A204.1 (cell line): ENCODE results near the gene NEMP1.
"Not testable (repeated sequence)": the region's sequence is repeated elsewhere in the genome, so short reads cannot be mapped to it uniquely, and the experiment has no call there.

ENCODE experiments used
- FAIRE-seq: peaks from 2 replicates; lab custom pipeline; 2012; peaks lifted over from hg19 to GRCh38; lab: Jason Lieb, UNC

Gene NEMP1

GRCh38 chr12:57057067-57057751 is 21.4 kb downstream of the NEMP1 start:
- no peak for FAIRE-seq

DNA sequence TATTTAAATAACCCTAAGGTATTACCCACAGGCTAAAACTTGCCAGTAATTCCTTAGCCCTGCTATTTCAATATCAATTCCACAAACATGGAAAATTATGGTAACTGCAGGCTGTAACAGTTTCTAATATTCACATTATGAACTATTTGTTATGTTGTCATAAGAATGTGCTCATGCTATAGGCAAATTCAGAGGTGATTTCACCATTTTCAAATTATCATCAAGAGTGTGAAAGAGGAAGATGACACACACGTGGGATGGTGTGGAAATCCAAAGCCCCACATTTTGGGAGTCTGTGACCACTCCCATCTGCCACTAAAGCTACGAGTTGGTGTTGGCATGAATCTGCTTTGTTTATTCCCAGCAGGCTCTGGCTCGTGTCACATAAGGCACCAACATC is 22.8 kb downstream of the NEMP1 start:
- FAIRE-seq: no peak

DNA sequence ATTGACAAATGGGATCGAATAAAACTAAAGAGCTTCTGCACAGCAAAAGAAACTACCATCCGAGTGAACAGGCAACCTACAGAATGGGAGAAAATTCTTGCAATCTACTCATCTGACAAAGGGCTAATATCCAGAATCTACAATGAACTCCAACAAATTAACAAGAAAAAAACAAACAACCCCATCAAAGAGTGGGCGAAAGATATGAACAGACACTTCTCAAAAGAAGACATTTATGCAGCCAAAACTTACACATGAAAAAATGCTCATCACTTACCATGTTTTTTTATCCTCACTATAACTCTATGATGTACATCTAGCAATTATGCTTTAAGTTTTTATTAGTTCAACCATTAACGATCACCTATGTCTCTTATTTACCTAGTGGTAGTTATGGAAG is 24.7 kb downstream of the NEMP1 start:
- not testable (repeated sequence) for FAIRE-seq

GRCh38 chr12:57053146-57053545 is 25.4 kb downstream of the NEMP1 start:
- not testable (repeated sequence) for FAIRE-seq

GRCh38 chr12:57051011-57051410 is 27.6 kb downstream of the NEMP1 start:
- no peak for FAIRE-seq

DNA sequence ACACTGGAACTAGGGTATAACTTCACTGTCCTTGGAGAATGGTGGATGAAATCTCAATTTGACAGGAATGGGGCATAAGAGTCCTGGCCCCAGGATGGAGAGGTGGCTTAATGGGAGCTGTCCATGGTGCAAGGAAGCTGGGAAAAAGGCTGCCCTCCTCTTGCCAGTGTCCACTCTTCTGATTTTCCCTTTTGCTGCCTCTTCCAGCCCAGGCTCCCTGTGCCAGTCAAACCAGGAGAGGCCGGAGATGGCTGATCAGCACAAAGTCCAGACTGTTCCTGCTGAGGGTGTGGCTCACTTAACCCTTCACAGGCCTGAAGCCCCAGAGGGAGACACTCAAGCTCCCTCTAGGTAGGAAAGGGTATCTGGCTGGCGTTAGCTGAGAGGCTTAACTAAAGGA is 28.7 kb downstream of the NEMP1 start, which contains the start of gene MYO1A:
MYO1A (minus strand) TSS at position 240 of the 400 bp plus-strand sequence. CDS start 1,806 bp downstream, outside the sequence.
- no peak for FAIRE-seq

- FAIRE-seq: no peak
Observed at GRCh38 chr12:57049119-57049446, 29.5 kb downstream of the NEMP1 start.

DNA sequence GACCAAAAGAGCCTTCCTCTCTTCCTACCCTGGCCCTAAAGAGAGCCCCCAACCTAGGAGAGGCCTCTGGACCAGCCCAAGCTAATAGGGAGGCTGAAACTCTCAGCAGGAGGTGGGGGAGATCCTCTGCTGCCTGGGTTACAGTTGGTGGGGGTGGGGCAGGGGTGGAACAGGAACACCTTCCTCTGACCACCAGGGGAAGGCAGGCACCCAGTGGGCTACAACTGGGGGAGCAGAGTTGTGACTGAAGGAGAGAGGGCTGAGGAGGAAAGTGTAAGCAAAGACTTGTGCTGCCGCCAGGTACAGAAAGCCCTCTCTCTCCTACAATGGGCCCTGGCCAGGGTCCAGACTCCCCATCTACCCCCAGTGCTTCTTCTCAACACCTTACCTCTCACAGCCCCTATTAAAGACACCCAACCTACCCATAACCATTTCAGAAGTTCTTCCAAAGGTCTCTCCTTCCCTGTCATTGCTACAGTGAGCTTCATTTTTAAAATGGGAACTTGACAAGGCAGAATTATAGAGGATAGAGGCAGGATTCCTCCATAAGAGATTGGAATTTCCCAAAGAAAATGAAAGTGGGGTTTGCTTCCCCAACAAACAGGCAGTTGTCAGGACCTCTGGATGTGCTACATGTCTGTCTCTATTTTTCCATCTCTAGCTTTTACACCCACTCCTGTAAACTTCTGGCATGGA is 30.0 kb downstream of the NEMP1 start:
- FAIRE-seq: no peak

- no peak for FAIRE-seq
Observed at GRCh38 chr12:57047981-57048380, 30.6 kb downstream of the NEMP1 start.

DNA sequence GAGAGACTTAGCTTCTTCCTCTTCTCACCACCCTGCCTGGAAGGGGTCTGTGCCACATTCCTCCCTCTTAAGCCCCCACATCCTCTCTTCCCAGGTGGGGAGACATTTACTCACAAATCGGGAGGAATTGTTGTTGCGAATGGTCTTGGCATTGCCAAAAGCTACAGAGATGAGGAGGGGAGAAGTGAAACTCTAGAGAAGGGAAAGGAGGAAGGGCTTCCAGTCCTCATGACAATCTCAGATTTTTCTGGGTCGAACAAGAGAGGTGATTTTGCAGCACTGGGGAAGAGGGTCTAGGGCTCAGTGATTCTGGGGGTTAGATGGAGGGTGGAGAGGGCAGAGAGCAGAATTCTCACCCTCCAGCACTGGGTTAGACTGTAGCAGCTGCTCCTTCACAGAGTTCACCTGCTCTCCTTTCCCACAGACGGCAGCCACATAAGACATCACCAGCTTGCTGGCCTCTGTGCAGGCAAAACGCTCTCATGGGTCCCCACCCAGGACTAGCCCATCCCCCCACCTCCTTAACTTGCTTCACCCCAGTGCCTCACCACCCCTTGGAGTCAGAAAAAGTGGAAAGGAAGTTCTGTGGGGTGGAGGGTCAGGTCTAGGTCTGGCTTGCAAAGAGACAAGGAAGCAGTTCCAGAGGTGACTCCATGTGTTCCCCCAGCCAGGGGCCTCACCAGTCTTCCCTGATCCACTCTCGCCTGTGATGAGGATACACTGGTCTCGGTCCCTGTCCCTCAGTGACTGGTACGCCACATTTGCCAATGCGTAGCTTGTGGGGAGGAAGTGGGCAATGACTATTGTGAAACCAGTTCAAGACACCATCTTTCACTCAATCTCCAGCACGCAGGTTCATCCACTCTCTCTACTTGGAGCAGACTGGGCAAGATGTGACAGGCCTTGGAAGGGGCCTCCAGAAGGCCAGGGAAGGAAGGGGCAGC is 31.4 kb downstream of the NEMP1 start:
- FAIRE-seq: no peak

GRCh38 chr12:57046086-57046791 is 32.4 kb downstream of the NEMP1 start:
- no peak for FAIRE-seq

GRCh38 chr12:57044889-57045288 is 33.7 kb downstream of the NEMP1 start:
- FAIRE-seq: no peak

DNA sequence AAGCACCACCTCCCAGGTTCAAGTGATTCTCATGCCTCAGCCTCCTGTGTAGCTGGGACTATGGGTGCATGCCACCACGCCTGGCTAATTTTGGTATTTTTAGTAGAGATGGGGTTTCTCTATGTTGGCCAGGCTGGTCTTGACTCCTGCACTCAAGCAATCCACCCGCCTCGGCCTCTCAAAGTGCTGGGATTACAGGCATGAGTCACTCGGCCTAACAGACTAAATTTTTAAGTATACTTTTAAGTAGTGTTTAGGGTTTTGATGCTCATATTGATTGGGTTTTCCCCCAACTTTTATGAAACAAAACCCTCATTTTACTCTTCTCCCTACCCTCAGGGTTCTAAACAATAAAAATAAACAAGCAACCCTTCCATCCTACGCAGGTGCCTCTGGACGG is 34.1 kb downstream of the NEMP1 start:
- FAIRE-seq: no peak

DNA sequence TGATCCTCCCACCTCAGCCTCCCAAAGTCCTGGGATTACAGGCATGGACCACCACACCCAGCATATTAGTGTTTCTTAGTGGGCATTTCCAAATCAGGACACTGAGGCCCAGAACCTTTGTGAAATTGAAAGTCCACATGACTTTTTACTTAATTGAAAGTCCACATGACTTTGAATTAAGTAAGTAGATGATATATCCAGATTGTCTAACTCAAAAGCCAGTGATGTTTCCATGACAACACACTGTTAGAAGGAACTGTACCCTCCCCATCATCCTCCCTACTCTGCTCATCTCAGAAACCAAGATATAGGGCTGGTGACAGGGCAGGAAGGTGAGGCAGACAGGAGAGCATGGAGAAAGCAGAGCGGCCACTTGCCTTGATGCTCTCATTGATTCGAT is 35.9 kb downstream of the NEMP1 start:
- no peak for FAIRE-seq

DNA sequence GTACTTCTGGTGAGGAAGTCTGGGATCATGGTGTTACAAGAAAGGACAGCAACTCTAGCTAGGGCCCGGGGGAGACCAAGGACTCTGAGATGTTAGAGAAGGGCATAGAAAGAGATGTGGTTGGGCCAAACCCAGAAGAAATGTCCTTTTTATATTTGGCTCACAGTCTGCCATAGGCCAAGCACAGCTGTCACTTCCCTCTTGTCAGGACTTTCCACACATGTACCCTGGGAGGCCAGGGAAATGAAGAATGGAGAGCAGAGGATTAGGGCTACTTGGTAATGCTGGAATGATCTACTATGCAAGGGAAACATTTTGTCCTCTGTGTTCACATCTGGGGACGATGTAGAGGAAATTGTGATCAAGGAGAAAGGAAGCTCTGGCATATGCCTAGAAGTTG is 37.8 kb downstream of the NEMP1 start:
- no peak for FAIRE-seq

DNA sequence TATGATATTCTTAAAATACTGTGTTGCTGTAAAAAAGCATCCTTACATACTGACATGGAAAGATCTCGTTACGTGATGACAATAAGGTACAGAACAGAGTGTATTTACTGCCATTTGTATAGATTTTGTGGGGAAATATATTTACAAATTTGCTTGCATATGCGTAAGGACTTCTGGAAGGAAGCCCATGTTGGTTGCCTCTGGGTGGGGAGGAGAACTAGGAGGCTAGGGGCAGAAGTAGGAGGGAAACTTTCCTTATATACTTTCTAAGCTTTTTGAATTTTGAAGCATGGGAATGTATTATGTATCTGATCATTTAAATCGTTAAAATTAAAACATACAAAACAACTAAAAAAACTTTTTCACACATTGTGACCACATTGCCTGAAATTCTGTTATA is 38.4 kb downstream of the NEMP1 start:
- no peak for FAIRE-seq

DNA sequence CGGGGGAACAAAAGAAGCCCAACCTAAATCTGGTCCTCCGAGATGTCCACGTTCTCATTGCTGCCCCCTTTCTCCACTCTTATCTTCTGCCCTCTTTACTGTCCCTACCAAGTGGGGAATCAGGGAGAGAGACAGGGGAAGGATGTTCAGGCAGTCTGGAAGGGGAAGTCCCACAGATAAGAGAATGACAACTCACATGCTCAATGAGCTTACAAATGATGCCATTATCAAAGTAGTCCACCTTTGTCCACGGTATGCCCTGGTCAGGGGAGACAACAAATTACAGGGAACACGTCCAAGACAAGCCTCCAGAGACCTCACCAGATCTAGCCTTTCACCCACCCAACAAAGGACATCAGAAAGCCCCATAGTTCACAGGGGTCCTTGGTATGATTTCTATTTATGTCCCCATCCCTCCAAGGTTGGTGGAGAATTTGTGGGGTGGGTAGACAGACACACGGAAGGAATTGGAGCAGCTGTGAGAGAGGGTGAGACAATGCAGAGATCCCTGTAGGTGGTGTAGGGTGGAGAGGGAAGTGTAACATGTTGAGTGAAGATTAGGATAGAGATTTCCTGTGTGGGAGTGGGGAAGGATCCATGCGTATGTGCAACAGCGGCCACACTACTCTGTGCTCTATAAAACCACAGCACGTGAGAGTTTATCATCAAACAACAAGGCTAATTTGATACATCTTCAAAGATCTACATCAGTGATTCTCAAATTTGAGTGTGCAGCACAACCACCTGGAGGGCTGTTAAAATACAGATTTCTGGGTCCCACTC is 39.4 kb downstream of the NEMP1 start:
- FAIRE-seq: no peak

- no peak for FAIRE-seq
Observed at GRCh38 chr12:57037264-57037663, 41.3 kb downstream of the NEMP1 start.

DNA sequence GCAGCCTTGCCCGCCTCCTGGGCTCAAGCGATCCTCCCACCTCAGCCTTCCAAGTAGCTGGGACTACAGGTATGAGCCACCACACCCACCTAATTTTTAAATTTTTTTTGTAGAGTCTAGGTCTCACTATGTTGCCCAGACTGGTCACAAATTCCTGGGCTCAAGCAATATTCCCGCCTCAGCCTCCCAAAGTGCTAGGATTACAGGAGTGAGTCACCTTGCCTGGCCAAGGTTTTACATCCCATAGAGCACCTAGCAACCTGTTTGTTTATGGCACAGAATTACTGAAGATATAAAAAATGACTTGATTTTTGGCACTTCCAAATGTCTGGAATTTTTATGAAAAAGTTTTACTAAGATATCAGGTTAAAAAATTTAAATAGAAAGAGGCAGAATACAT is 45.2 kb downstream of the NEMP1 start:
- FAIRE-seq: no peak

- no peak for FAIRE-seq
Observed at GRCh38 chr12:57031789-57032188, 46.8 kb downstream of the NEMP1 start.

GRCh38 chr12:57031138-57031725 is 47.4 kb downstream of the NEMP1 start:
- FAIRE-seq: no peak
